Measurements from ENCODE around the gene SKP2. TPM values are rescaled to one million over a fixed set of nuclear protein-coding genes. Genes with fewer than 3 reads are reported as not detected.

SKP2 gene
- total RNA-seq, 2 donors from 2014 or later, result 7.3 to 8.6 TPM

- Histone ChIP-seq H3K4me1 (no peaks in the 10 kb centered on the region), H3K36me3 (replicated peaks in 1 of 2; ENCODE audit: insufficient read depth in 1 of 2, low read depth in 2 of 2) (peaks cover 9 to 28% of the 10 kb centered on the region in 2 donors), H3K9me3 (no peaks in the 10 kb centered on the region), H3K27ac (no peak overlapping the region), H3K27me3 (no peaks in the 10 kb centered on the region), H3K4me3 (no peak overlapping the region)
- no peak for TF ChIP-seq CTCF (IDR thresholded peaks at IDR 0.05)
- DNase-seq (no peak), ATAC-seq (no peak)
- WGBS, 2 donors, result 69 to 75% methylated on average over 2 of the region's 2 CpGs
- intact Hi-C loops (cut with DNase I), result no loop called here
Measured at GRCh38 chr5:36199620-36200019, 47.7 kb downstream of the SKP2 start.

- DNase-seq (no peak), ATAC-seq (no peak)
- 72 to 89% methylated on average over 4 of the region's 4 CpGs for WGBS, 2 donors
- no peak for TF ChIP-seq POLR2A (IDR thresholded peaks at IDR 0.05)
- TF ChIP-seq CTCF (IDR thresholded peaks at IDR 0.05), result no peak
- H3K4me3 ChIP-seq, result no peak overlapping the region
- no peak overlapping the region for H3K27ac ChIP-seq
- intact Hi-C loops (cut with DNase I), result no loop called here
- H3K4me1 ChIP-seq, result no peaks in the 10 kb centered on the region
- no peaks in the 10 kb centered on the region for H3K27me3 ChIP-seq
- H3K36me3 ChIP-seq (replicated peaks in 1 of 2; ENCODE audit: insufficient read depth in 1 of 2, low read depth in 2 of 2), result peaks cover 8 to 25% of the 10 kb centered on the region in 2 donors
- H3K9me3 ChIP-seq, result no peaks in the 10 kb centered on the region
Measured at GRCh38 chr5:36200513-36200912, 48.6 kb downstream of the SKP2 start.

- TF ChIP-seq POLR2A (IDR thresholded peaks at IDR 0.05) (no peak), CTCF (IDR thresholded peaks at IDR 0.05) (no peak)
- Histone ChIP-seq H3K27me3 (no peaks in the 10 kb centered on the region), H3K27ac (no peak overlapping the region), H3K9me3 (no peaks in the 10 kb centered on the region), H3K4me1 (no peaks in the 10 kb centered on the region), H3K36me3 (replicated peaks in 1 of 2; ENCODE audit: insufficient read depth in 1 of 2, low read depth in 2 of 2) (peaks cover 0 to 17% of the 10 kb centered on the region in 2 donors), H3K4me3 (no peak overlapping the region)
- DNase-seq (no peak), ATAC-seq (no peak)
- 66 to 69% methylated on average over 3 of the region's 3 CpGs for WGBS, 2 donors
- intact Hi-C loops (cut with DNase I), result no loop called here
Measured at GRCh38 chr5:36202521-36202961, 50.6 kb downstream of the SKP2 start.

GRCh38 chr5:36205329-36205728 is 53.4 kb downstream of the SKP2 start:
- intact Hi-C loops (cut with DNase I), result no loop called here
- ATAC-seq, result no peak
- H3K4me1 ChIP-seq, result no peaks in the 10 kb centered on the region
- no peak for DNase-seq
- no peak overlapping the region for H3K4me3 ChIP-seq
- no peak for TF ChIP-seq CTCF (IDR thresholded peaks at IDR 0.05)
- TF ChIP-seq POLR2A (IDR thresholded peaks at IDR 0.05), result no peak
- 85 to 93% methylated on average over 2 of the region's 2 CpGs for WGBS, 2 donors
- no peaks in the 10 kb centered on the region for H3K9me3 ChIP-seq
- H3K27ac ChIP-seq, result no peak overlapping the region
- no peaks in the 10 kb centered on the region for H3K27me3 ChIP-seq
- peaks cover 0 to 13% of the 10 kb centered on the region in 2 donors for H3K36me3 ChIP-seq (replicated peaks in 1 of 2; ENCODE audit: insufficient read depth in 1 of 2, low read depth in 2 of 2)

- ATAC-seq, result no peak
- Histone ChIP-seq H3K9me3 (no peaks in the 10 kb centered on the region), H3K4me1 (no peaks in the 10 kb centered on the region), H3K27ac (no peak overlapping the region), H3K36me3 (replicated peaks in 1 of 2; ENCODE audit: insufficient read depth in 1 of 2, low read depth in 2 of 2) (peaks cover 0 to 11% of the 10 kb centered on the region in 2 donors), H3K4me3 (no peak overlapping the region), H3K27me3 (no peaks in the 10 kb centered on the region)
- DNase-seq, result no peak
- intact Hi-C loops (cut with DNase I), result no loop called here
- TF ChIP-seq CTCF (IDR thresholded peaks at IDR 0.05), result no peak
- no peak for TF ChIP-seq POLR2A (IDR thresholded peaks at IDR 0.05)
Measured at GRCh38 chr5:36206913-36207312, 55.0 kb downstream of the SKP2 start.
